Esophagus squamous epithelium (tissue), 4 donors: Measurements from ENCODE around the gene HPCAL1.

Experiments
- CTCF ChIP-seq, 6 experiments: fragments of 450-650 bp in 4 of 6; fragments of 200-600 bp in 2 of 6; sonication (generic) in 2 of 6; IDR thresholded peaks; one replicate each; pipeline ENCODE4 v1.5.1; 2016 to 2019; ENCODE audit warnings: antibody characterized with exemption in 6 of 6, mild to moderate bottlenecking in 4 of 6, moderate library complexity in 4 of 6
- POLR2A ChIP-seq, 4 donors: fragments of 450-650 bp; IDR thresholded peaks; one replicate each; pipeline ENCODE4 v1.6.1; 2017; ENCODE audit warnings: antibody characterized with exemption in 4 of 4, mild to moderate bottlenecking in 4 of 4, moderate library complexity in 3 of 4

- TF ChIP-seq CTCF (IDR thresholded peaks at IDR 0.05) = no peak
- TF ChIP-seq POLR2A (IDR thresholded peaks at IDR 0.05) = no peak
These were observed 77.6 kb downstream of the HPCAL1 start for GRCh38 chr2:10380048-10380926.
